ENCODE data around the gene SUSD2.
"Not testable (repeated sequence)": the region's sequence is repeated elsewhere in the genome, so short reads cannot be mapped to it uniquely, and the experiment has no call there.

The SUSD2 gene

DNA sequence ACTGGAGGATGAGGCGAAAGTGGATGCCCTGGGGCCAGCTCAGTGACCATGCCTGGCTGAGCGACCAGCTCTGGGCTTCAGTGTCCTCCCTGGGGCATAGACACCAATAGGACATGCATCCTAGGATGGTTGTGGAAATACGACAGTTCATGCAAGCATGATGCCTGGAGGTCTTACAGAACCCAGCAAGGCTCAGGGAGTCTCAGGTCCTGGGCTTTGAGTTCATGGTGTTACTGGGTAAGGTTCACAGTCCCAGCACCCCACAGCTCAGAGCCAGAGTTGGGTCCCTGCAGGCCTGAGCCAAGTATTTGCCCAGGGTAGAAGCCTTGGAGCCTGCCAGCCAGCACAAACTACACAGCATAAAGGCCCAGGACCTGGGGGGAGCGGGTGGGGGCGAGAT, 4.2 kb upstream of the SUSD2 start:
- no peaks in the 10 kb centered on the region for H3K36me3 ChIP-seq (ENCODE audit: insufficient read depth, low read length)
- no peak overlapping the region for H3K4me3 ChIP-seq (ENCODE audit: low read depth, low read length)
- no peaks in the 10 kb centered on the region for H3K4me1 ChIP-seq (ENCODE audit: control insufficient read depth, insufficient read depth, low read length, unreplicated experiment)

GRCh38 chr22:24177456-24177855, 3.8 kb upstream of the SUSD2 start:
- Histone ChIP-seq H3K4me1 (ENCODE audit: control insufficient read depth, insufficient read depth, low read length, unreplicated experiment) (no peaks in the 10 kb centered on the region), H2AFZ (ENCODE audit: low read length, unreplicated experiment) (no peak overlapping the region), H3K27ac (ENCODE audit: low read depth, low read length) (no peak overlapping the region), H3K79me2 (ENCODE audit: control insufficient read depth, insufficient read depth, low read length, unreplicated experiment) (no peaks in the 10 kb centered on the region), H3K27me3 (ENCODE audit: insufficient read depth, low read length) (no peaks in the 10 kb centered on the region), H3K36me3 (ENCODE audit: insufficient read depth, low read length) (no peaks in the 10 kb centered on the region), H3K4me3 (ENCODE audit: low read depth, low read length) (no peak overlapping the region)

More for the DNA sequence above, 4.2 kb upstream of the SUSD2 start:
- no peak overlapping the region for H3K27ac ChIP-seq (ENCODE audit: low read depth, low read length)
- no peaks in the 10 kb centered on the region for H3K27me3 ChIP-seq (ENCODE audit: insufficient read depth, low read length)
- no peak overlapping the region for H2AFZ ChIP-seq (ENCODE audit: low read length, unreplicated experiment)
- H3K79me2 ChIP-seq (ENCODE audit: control insufficient read depth, insufficient read depth, low read length, unreplicated experiment) = no peaks in the 10 kb centered on the region

- no peak overlapping the region for H3K27ac ChIP-seq (ENCODE audit: low read depth, low read length)
- H3K79me2 ChIP-seq (ENCODE audit: control insufficient read depth, insufficient read depth, low read length, unreplicated experiment) = no peaks in the 10 kb centered on the region
- no peak overlapping the region for H2AFZ ChIP-seq (ENCODE audit: low read length, unreplicated experiment)
- no peak overlapping the region for H3K4me3 ChIP-seq (ENCODE audit: low read depth, low read length)
- H3K27me3 ChIP-seq (ENCODE audit: insufficient read depth, low read length) = no peaks in the 10 kb centered on the region
- H3K4me1 ChIP-seq (ENCODE audit: control insufficient read depth, insufficient read depth, low read length, unreplicated experiment) = no peaks in the 10 kb centered on the region
- H3K36me3 ChIP-seq (ENCODE audit: insufficient read depth, low read length) = no peaks in the 10 kb centered on the region
Observed at GRCh38 chr22:24178021-24178431, 3.3 kb upstream of the SUSD2 start.

DNA sequence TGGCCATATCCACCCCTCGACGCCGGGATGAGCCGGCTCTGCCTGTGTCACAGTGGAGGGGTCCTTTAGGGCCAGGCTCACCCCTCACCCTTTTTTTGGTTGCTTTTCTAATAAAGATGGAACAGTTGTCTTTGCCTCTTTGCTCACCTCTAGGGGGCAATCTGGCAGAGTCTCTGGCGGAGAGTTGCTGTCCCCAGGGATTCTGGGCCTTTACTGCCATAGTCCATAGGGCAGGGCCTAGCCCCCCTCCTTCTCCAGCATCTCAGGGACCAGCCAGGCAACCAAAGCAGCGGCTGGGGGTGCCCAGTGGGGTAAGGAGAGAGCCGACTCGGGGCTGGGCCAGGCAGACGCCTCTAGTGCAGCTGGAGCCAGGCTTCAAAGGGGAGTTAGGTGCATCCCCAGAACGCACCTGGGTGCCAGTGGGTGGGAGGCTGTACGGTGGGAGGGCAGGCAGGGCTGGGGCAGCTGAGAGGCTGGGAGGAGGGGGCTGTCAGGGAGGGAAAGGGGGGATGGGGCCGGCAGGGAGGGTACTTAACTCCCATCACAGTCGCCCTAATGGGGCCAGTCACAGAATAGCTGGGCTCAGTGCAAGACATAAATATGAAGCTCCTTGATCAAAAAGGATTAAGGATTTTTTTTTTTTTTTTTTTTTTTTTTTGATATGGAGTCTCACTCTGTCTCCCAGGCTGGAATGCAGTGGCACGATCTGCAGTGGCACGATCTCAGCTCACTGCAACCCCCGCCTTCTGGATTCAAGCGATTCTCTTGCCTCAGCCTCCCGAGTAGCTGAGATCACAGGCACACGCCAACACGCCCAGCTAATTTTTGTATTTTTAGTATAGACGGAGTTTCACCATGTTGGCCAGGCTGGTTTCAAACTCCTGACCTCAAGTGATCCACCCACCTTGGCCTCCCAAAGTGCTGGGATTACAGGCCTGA, 2.5 kb upstream of the SUSD2 start:
- H3K27ac ChIP-seq (ENCODE audit: low read depth, low read length) = no peak overlapping the region
- H3K27me3 ChIP-seq (ENCODE audit: insufficient read depth, low read length) = no peaks in the 10 kb centered on the region
- no peaks in the 10 kb centered on the region for H3K4me1 ChIP-seq (ENCODE audit: control insufficient read depth, insufficient read depth, low read length, unreplicated experiment)
- H2AFZ ChIP-seq (ENCODE audit: low read length, unreplicated experiment) = no peak overlapping the region
- no peaks in the 10 kb centered on the region for H3K79me2 ChIP-seq (ENCODE audit: control insufficient read depth, insufficient read depth, low read length, unreplicated experiment)
- H3K4me3 ChIP-seq (ENCODE audit: low read depth, low read length) = no peak overlapping the region
- no peaks in the 10 kb centered on the region for H3K36me3 ChIP-seq (ENCODE audit: insufficient read depth, low read length)

DNA sequence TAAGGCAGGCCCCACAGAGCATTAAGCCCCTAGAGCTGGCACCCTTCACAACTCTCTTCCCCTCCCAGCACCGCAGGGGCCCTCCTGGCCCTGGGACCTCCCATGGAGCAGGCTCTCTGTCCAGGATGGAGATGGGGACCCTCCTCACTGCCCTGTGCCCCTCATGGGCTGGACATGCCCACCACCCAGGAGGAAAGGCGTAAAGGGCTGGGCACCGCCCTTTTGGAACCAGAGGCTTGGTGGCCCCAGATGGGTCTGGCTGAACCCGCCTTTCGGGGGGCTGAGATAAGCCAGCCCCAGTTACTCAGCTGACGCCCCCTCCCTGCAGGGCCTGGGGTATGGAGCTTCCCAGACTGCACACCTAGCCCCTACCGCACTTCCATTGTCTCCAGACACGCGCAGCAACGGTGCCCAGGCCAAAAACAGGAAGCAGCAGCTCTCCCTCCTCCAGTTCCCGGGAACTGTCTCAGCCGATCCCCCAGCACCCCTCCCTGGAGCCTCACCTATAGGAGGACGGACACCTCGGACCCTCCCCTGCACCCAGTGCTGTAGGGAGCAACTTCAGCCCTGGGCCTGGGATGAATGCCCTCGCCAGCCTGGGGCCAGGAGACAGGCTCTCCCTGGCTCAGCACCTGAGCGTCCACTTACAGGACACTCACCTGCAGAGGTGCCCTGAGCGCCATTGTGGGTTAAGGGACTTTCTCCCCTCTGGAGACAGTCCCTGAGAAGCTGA, 1.6 kb upstream of the SUSD2 start:
- H2AFZ ChIP-seq (ENCODE audit: low read length, unreplicated experiment) = no peak overlapping the region
- H3K4me1 ChIP-seq (ENCODE audit: control insufficient read depth, insufficient read depth, low read length, unreplicated experiment) = no peaks in the 10 kb centered on the region
- no peak overlapping the region for H3K27ac ChIP-seq (ENCODE audit: low read depth, low read length)
- no peaks in the 10 kb centered on the region for H3K36me3 ChIP-seq (ENCODE audit: insufficient read depth, low read length)
- H3K4me3 ChIP-seq (ENCODE audit: low read depth, low read length) = no peak overlapping the region
- H3K79me2 ChIP-seq (ENCODE audit: control insufficient read depth, insufficient read depth, low read length, unreplicated experiment) = no peaks in the 10 kb centered on the region
- H3K27me3 ChIP-seq (ENCODE audit: insufficient read depth, low read length) = no peaks in the 10 kb centered on the region

GRCh38 chr22:24180316-24181087, 785 bp upstream of the SUSD2 start:
- Histone ChIP-seq H3K36me3 (ENCODE audit: insufficient read depth, low read length) (no peaks in the 10 kb centered on the region), H3K27ac (ENCODE audit: low read depth, low read length) (no peak overlapping the region), H3K4me1 (ENCODE audit: control insufficient read depth, insufficient read depth, low read length, unreplicated experiment) (no peaks in the 10 kb centered on the region), H3K4me3 (ENCODE audit: low read depth, low read length) (no peak overlapping the region), H3K79me2 (ENCODE audit: control insufficient read depth, insufficient read depth, low read length, unreplicated experiment) (no peaks in the 10 kb centered on the region), H3K27me3 (ENCODE audit: insufficient read depth, low read length) (no peaks in the 10 kb centered on the region), H2AFZ (ENCODE audit: low read length, unreplicated experiment) (no peak overlapping the region)

- H3K27ac ChIP-seq (ENCODE audit: low read depth, low read length) = no peak overlapping the region
Observed at GRCh38 chr22:24181996-24182899, 961 bp downstream of the SUSD2 start.

DNA sequence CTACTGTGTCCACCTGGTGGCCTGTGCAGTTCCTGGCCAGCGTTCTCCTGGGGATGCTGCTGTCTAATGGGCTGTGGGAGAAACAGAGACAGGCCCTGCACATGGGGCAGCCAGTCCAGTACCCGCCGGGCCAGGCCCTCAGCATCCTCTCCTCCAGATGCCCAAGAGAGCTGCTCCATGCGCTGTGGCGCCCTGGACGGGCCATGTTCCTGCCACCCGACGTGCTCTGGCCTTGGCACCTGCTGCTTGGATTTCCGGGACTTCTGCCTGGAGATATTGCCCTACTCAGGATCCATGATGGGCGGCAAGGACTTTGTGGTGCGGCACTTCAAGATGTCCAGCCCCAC, 1.6 kb downstream of the SUSD2 start:
- H3K79me2 ChIP-seq (ENCODE audit: control insufficient read depth, insufficient read depth, low read length, unreplicated experiment) = not testable (repeated sequence)

More at GRCh38 chr22:24181996-24182899, 961 bp downstream of the SUSD2 start:
- no peak overlapping the region for H3K4me3 ChIP-seq (ENCODE audit: low read depth, low read length)
- H3K4me1 ChIP-seq (ENCODE audit: control insufficient read depth, insufficient read depth, low read length, unreplicated experiment) = no peaks in the 10 kb centered on the region
- no peak overlapping the region for H2AFZ ChIP-seq (ENCODE audit: low read length, unreplicated experiment)
- no peaks in the 10 kb centered on the region for H3K27me3 ChIP-seq (ENCODE audit: insufficient read depth, low read length)
- H3K79me2 ChIP-seq (ENCODE audit: control insufficient read depth, insufficient read depth, low read length, unreplicated experiment) = no peaks in the 10 kb centered on the region
- H3K36me3 ChIP-seq (ENCODE audit: insufficient read depth, low read length) = no peaks in the 10 kb centered on the region

GRCh38 chr22:24183321-24184031, 2.2 kb downstream of the SUSD2 start:
- no peaks in the 10 kb centered on the region for H3K79me2 ChIP-seq (ENCODE audit: control insufficient read depth, insufficient read depth, low read length, unreplicated experiment)
- no peaks in the 10 kb centered on the region for H3K36me3 ChIP-seq (ENCODE audit: insufficient read depth, low read length)
- H3K4me1 ChIP-seq (ENCODE audit: control insufficient read depth, insufficient read depth, low read length, unreplicated experiment) = no peaks in the 10 kb centered on the region
- H3K27ac ChIP-seq (ENCODE audit: low read depth, low read length) = no peak overlapping the region
- H3K27me3 ChIP-seq (ENCODE audit: insufficient read depth, low read length) = no peaks in the 10 kb centered on the region
- H3K4me3 ChIP-seq (ENCODE audit: low read depth, low read length) = no peak overlapping the region
- no peak overlapping the region for H2AFZ ChIP-seq (ENCODE audit: low read length, unreplicated experiment)

More for the DNA sequence above, 1.6 kb downstream of the SUSD2 start:
- not testable (repeated sequence) for H3K4me3 ChIP-seq (ENCODE audit: low read depth, low read length); H3K36me3 ChIP-seq (ENCODE audit: insufficient read depth, low read length); H3K27ac ChIP-seq (ENCODE audit: low read depth, low read length); H3K4me1 ChIP-seq (ENCODE audit: control insufficient read depth, insufficient read depth, low read length, unreplicated experiment); H2AFZ ChIP-seq (ENCODE audit: low read length, unreplicated experiment); H3K27me3 ChIP-seq (ENCODE audit: insufficient read depth, low read length)

Measured in ACC112 (cell line).